ENCODE data around the gene BTF3. TPM values are rescaled to one million over a fixed set of nuclear protein-coding genes. Genes with fewer than 3 reads are reported as not detected.
"Not testable (repeated sequence)": the region's sequence is repeated elsewhere in the genome, so short reads cannot be mapped to it uniquely, and the experiment has no call there.

BTF3 gene
- total RNA-seq, 1 donor from 2014 or later = 664 TPM

GRCh38 chr5:73482383-73483136 is 15.7 kb upstream of the BTF3 start:
- Mint-ChIP-seq H3K27ac (no peak overlapping the region), H3K4me3 (no peak overlapping the region), H3K27me3 (peaks cover 51% of the 10 kb centered on the region), H3K36me3 (no peaks in the 10 kb centered on the region), H3K9me3 (no peaks in the 10 kb centered on the region), H3K4me1 (ENCODE audit: unreplicated experiment) (no peaks in the 10 kb centered on the region)
- no peak for TF ChIP-seq CTCF (conservative IDR thresholded peaks at IDR 0.05)
- DNase-seq (ENCODE audit: extremely low spot score, unreplicated experiment) = no peak

- H3K4me1 Mint-ChIP-seq (ENCODE audit: unreplicated experiment) = no peaks in the 10 kb centered on the region
- DNase-seq (ENCODE audit: extremely low spot score, unreplicated experiment) = no peak
- H3K9me3 Mint-ChIP-seq = no peaks in the 10 kb centered on the region
- no peak for TF ChIP-seq CTCF (conservative IDR thresholded peaks at IDR 0.05)
- no peak overlapping the region for H3K27ac Mint-ChIP-seq
- H3K27me3 Mint-ChIP-seq = peaks cover 56% of the 10 kb centered on the region
- no peak overlapping the region for H3K4me3 Mint-ChIP-seq
- H3K36me3 Mint-ChIP-seq = no peaks in the 10 kb centered on the region
Observed at GRCh38 chr5:73483676-73484075, 14.6 kb upstream of the BTF3 start.

GRCh38 chr5:73484511-73484910 is 13.7 kb upstream of the BTF3 start:
- Mint-ChIP-seq H3K27me3 (peaks cover 54% of the 10 kb centered on the region), H3K4me1 (ENCODE audit: unreplicated experiment) (no peaks in the 10 kb centered on the region), H3K9me3 (no peaks in the 10 kb centered on the region), H3K27ac (no peak overlapping the region), H3K36me3 (no peaks in the 10 kb centered on the region), H3K4me3 (no peak overlapping the region)
- DNase-seq (ENCODE audit: extremely low spot score, unreplicated experiment) = no peak
- TF ChIP-seq CTCF (conservative IDR thresholded peaks at IDR 0.05) = no peak

- Mint-ChIP-seq H3K4me1 (ENCODE audit: unreplicated experiment) (no peaks in the 10 kb centered on the region), H3K36me3 (no peaks in the 10 kb centered on the region), H3K27me3 (peaks cover 44% of the 10 kb centered on the region), H3K27ac (no peak overlapping the region), H3K9me3 (no peaks in the 10 kb centered on the region), H3K4me3 (no peak overlapping the region)
- no peak for TF ChIP-seq CTCF (conservative IDR thresholded peaks at IDR 0.05)
- no peak for DNase-seq (ENCODE audit: extremely low spot score, unreplicated experiment)
Observed at GRCh38 chr5:73485715-73486114, 12.5 kb upstream of the BTF3 start.

- H3K4me3 Mint-ChIP-seq = no peak overlapping the region
- H3K27me3 Mint-ChIP-seq = peaks cover 40% of the 10 kb centered on the region
- no peak overlapping the region for H3K27ac Mint-ChIP-seq
- H3K4me1 Mint-ChIP-seq (ENCODE audit: unreplicated experiment) = no peaks in the 10 kb centered on the region
- TF ChIP-seq CTCF (conservative IDR thresholded peaks at IDR 0.05) = no peak
- H3K9me3 Mint-ChIP-seq = no peaks in the 10 kb centered on the region
- no peak for DNase-seq (ENCODE audit: extremely low spot score, unreplicated experiment)
- H3K36me3 Mint-ChIP-seq = no peaks in the 10 kb centered on the region
Observed at GRCh38 chr5:73486119-73486899, 11.9 kb upstream of the BTF3 start.

GRCh38 chr5:73487257-73487656 is 11.0 kb upstream of the BTF3 start:
- not testable (repeated sequence) for DNase-seq (ENCODE audit: extremely low spot score, unreplicated experiment); H3K9me3 Mint-ChIP-seq; H3K27ac Mint-ChIP-seq; H3K36me3 Mint-ChIP-seq; H3K4me3 Mint-ChIP-seq; H3K4me1 Mint-ChIP-seq (ENCODE audit: unreplicated experiment)
- peaks cover 34% of the 10 kb centered on the region for H3K27me3 Mint-ChIP-seq

Data from type B pancreatic cell (in vitro differentiated cells).